Activated T-helper 1 cell treated with anti-CD3 and anti-CD28 coated beads, Interleukin-12 subunit alpha, Interleukin-12 subunit beta, Interleukin-2, Interleukin-4 antibody, amounts not matched to agents 30 ng/mL and 10 ng/mL and 1 ng/mL, durations not matched to agents 14 hours and 24 hours and 36 hours (primary cell): ENCODE measurements around the gene IGLL5. TPM values are rescaled to one million over a fixed set of nuclear protein-coding genes. Genes with fewer than 3 reads are reported as not detected.

ENCODE experiments used
- DNase-seq: peaks from one replicate; pipeline ENCODE4 v3.0.0; 2021; ENCODE audit warnings: low spot score
- H3K27ac Mint-ChIP-seq: one replicate; pipeline ENCODE4 v1.8.0; 2021; ENCODE audit warnings: mild to moderate bottlenecking, mixed read lengths
- H3K27me3 Mint-ChIP-seq: one replicate; pipeline ENCODE4 v1.8.0; 2022; ENCODE audit warnings: mild to moderate bottlenecking, moderate library complexity, mixed read lengths; ENCODE audit not compliant: insufficient read depth
- H3K36me3 Mint-ChIP-seq: one replicate; pipeline ENCODE4 v1.8.0; 2021; ENCODE audit warnings: low read depth, mixed read lengths
- H3K4me1 Mint-ChIP-seq: one replicate; pipeline ENCODE4 v1.8.0; 2021; ENCODE audit warnings: low read depth, mixed read lengths
- H3K4me3 Mint-ChIP-seq: one replicate; pipeline ENCODE4 v1.8.0; 2021; ENCODE audit warnings: mild to moderate bottlenecking, moderate library complexity, mixed read lengths
- H3K9me3 Mint-ChIP-seq: one replicate; pipeline ENCODE4 v1.8.0; 2021; ENCODE audit warnings: mixed read lengths
- intact Hi-C: fragments of 100-400 bp; cut with micrococcal nuclease; formaldehyde crosslinking; loops from one replicate; pipeline ENCODE4 v1.15.1; 2024
- total RNA-seq: library from RNA; stranded (reverse); gene quantifications from 2 replicates; pipeline ENCODE4 v1.2.3, GENCODE V29; 2022

IGLL5 gene
- total RNA-seq, 1 donor from 2014 or later, result not detected

DNA sequence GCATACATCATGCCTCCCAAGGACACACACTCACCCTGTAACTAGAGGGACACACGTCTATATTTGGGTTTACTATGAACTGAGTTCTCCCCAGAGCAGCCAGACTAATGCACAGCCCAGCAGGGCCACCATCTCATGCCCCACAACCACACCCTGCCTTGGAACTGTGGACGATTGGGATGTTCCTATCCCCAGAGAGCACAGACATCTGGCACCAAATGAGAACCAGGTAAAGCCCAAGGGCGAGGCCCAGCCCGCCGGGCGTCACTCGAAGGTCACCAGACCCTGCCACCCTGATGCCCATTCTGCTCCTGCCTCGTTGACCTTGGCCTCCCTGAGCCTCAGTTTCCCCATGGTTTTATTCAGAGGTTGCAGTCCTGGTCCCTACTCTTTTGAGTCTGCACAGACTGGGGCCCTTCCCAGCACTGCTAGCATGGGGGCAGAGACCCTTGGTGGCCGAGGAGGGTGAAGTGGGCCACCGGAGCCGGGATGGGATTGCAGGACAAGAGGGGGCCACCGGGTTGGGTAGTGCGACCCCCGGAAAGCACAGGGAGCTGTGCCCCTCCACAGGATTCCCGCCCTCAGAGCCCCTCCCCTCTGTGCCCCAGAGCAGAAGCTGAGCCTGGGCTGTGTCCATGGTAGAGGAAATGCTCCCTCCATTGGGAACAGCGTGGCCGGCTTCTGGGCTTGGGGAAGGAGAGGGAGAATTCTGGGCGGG, 56.8 kb downstream of the IGLL5 start:
- no peak for DNase-seq
- Mint-ChIP-seq H3K4me1 (peaks cover 6% of the 10 kb centered on the region), H3K27ac (no peak overlapping the region), H3K36me3 (no peaks in the 10 kb centered on the region), H3K27me3 (peaks cover 12% of the 10 kb centered on the region), H3K4me3 (no peak overlapping the region), H3K9me3 (no peaks in the 10 kb centered on the region)
- intact Hi-C loops, result no loop called here

DNA sequence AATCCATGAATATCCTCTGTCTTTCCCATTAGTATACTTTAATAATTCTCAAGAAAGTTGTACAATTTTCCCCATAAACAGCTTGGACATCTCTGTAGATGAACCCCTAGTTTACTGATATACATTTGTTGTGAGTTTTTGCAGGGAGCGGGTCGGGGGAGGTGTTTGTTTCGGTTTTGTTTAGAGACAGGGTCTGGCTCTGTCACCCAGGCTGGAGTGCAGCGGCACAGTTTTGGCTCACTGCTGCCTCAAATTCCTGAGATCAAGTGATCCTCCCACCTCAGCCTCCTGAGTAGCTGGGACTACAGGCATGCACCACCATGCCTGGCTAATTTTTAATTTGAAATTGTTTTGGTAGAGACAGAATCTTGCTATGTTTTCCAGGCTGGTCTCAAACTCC, 57.6 kb downstream of the IGLL5 start:
- H3K9me3 Mint-ChIP-seq, result no peaks in the 10 kb centered on the region
- peaks cover 17% of the 10 kb centered on the region for H3K27me3 Mint-ChIP-seq

More for the DNA sequence above, 57.6 kb downstream of the IGLL5 start:
- intact Hi-C loops, result no loop called here
- H3K36me3 Mint-ChIP-seq, result no peaks in the 10 kb centered on the region
- DNase-seq, result no peak
- H3K4me3 Mint-ChIP-seq, result no peak overlapping the region
- H3K27ac Mint-ChIP-seq, result no peak overlapping the region
- H3K4me1 Mint-ChIP-seq, result peaks cover 6% of the 10 kb centered on the region

Other genes with a start within 250 kb of the IGLL5 start
- gene GGTLC2, start 243.2 kb upstream of the IGLL5 start, total RNA-seq, result not detected in 2 replicates
- gene GNAZ, start 182.7 kb downstream of the IGLL5 start, total RNA-seq, result 0.75 and 0.93 TPM in 2 replicates